Measurements from ENCODE around the gene SLA2. TPM values are rescaled to one million over a fixed set of nuclear protein-coding genes. Genes with fewer than 3 reads are reported as not detected.
"Not testable (repeated sequence)": the region's sequence is repeated elsewhere in the genome, so short reads cannot be mapped to it uniquely, and the experiment has no call there.

SLA2 gene
- total RNA-seq, 3 donors from 2014 or later, result 1.5 to 1.6 (median 1.6) TPM

DNA sequence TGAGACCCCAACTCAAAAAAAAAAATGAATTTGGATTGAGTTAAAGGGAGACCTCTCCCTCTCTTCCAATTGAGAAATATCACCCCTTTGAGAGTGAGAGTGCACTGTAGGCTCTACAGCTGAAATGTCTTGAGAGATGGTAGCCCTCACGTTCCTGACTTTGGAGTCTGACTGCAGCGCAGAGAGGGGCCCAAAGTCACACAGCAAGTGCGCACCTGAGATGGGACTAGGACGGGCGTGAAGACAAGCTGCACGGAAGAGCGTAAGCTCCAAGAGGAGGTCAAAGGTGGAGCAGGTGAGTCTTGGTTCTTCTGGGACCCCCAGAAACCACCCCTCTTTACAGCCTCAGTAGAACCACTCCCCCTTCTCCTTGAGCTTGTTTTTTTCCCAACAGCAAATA, 643 bp downstream of the SLA2 start:
- no peaks in the 10 kb centered on the region for H3K4me1 ChIP-seq (ENCODE audit: low read depth)
- H3K4me3 ChIP-seq, result no peak overlapping the region
- ATAC-seq, result no peak
- no peaks in the 10 kb centered on the region for H3K36me3 ChIP-seq (ENCODE audit: low read depth)
- intact Hi-C loops (cut with DNase I, micrococcal nuclease), result no loop called here
- no peaks in the 10 kb centered on the region for H3K9me3 ChIP-seq
- DNase-seq, result no peak
- TF ChIP-seq, protein P1, sequence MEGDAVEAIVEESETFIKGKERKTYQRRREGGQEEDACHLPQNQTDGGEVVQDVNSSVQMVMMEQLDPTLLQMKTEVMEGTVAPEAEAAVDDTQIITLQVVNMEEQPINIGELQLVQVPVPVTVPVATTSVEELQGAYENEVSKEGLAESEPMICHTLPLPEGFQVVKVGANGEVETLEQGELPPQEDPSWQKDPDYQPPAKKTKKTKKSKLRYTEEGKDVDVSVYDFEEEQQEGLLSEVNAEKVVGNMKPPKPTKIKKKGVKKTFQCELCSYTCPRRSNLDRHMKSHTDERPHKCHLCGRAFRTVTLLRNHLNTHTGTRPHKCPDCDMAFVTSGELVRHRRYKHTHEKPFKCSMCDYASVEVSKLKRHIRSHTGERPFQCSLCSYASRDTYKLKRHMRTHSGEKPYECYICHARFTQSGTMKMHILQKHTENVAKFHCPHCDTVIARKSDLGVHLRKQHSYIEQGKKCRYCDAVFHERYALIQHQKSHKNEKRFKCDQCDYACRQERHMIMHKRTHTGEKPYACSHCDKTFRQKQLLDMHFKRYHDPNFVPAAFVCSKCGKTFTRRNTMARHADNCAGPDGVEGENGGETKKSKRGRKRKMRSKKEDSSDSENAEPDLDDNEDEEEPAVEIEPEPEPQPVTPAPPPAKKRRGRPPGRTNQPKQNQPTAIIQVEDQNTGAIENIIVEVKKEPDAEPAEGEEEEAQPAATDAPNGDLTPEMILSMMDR (IDR thresholded peaks at IDR 0.05), result no peak

DNA sequence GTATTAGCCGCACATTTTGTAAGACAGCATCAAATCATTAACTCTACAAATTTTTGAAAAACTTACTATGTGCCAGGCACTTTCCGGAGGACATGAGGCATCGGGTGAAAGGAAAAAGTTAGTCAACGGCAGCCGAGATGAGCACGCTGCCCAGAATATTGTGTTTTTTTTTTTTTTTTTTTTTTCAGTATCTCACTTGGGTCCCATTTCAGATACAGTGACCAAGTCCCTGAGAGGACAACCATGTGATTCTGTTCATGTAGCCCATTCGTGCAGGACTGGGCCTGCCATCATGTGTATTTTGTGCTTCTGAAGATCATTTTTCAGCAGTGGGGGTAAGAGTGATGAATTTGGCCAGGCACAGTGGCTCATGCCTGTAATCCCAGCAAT, 1.3 kb downstream of the SLA2 start:
- DNase-seq (no peak), ATAC-seq (no peak)
- Histone ChIP-seq H3K4me3 (no peak overlapping the region), H3K9me3 (no peaks in the 10 kb centered on the region), H3K36me3 (ENCODE audit: low read depth) (no peaks in the 10 kb centered on the region), H3K4me1 (ENCODE audit: low read depth) (no peaks in the 10 kb centered on the region)
- TF ChIP-seq, protein P1 (IDR thresholded peaks at IDR 0.05), result no peak
- intact Hi-C loops (cut with DNase I, micrococcal nuclease), result no loop called here

DNA sequence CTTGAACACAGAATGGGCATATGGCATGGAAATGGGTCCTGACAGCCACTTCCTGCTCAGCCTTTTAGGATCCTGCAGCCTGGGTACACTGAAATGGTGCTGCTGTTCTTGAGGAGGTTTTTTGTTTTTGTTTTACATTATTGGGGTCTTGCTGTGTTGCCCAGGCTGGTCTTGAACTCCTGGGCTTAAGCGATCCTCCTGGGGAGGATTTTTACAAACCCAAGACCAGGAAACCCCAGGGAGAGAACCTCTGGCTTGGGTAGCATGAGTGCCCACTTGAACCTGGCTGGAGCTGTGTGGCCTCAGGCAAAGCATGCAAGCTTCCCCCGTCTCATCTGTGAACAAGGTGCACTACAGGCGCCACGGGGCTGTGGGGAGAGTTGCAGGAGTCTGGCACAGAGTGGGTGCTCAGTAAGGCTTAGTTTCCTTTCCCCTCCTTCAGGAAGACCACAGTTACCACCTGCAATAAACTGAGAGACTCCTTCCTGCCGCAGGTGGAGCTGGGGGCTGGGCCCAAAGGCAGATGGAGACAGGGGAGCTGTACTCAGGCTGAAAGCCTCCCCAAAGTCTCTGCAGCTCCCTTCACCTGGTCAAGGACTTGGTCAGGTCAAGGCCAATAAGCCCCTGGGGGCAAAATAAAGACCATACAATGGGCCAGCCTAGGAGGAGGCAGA, 1.8 kb downstream of the SLA2 start:
- DNase-seq, result peak; percentile 26 to 65 (median 43)
- H3K4me3 ChIP-seq, result no peak overlapping the region
- no peaks in the 10 kb centered on the region for H3K4me1 ChIP-seq (ENCODE audit: low read depth)
- intact Hi-C loops (cut with DNase I, micrococcal nuclease), result no loop called here
- no peaks in the 10 kb centered on the region for H3K36me3 ChIP-seq (ENCODE audit: low read depth)
- H3K9me3 ChIP-seq, result no peaks in the 10 kb centered on the region
- TF ChIP-seq, protein P1 (IDR thresholded peaks at IDR 0.05), result no peak
- peak; percentile 69 for ATAC-seq

DNA sequence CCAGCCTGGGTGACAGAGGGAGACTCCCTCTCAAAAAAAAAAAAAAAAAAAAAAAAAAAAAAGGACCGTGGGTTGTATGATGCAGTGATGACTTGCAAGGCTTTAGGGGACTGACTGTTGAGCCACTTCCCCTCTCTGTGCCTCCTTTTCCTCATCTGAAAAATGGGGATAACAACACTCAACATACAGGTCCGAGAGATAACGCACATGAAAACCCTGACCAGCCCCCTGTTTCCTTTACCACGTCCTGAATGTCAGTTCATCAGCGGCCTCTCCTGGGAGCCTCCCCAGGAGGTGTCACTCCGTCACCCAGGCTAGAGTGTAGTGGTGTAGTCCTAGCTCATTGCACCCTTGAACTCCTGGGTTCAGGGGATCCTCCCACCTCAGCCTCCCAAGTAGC, 3.9 kb downstream of the SLA2 start:
- DNase-seq, result no peak
- Histone ChIP-seq H3K4me1 (ENCODE audit: low read depth) (no peaks in the 10 kb centered on the region), H3K36me3 (ENCODE audit: low read depth) (no peaks in the 10 kb centered on the region), H3K4me3 (no peak overlapping the region), H3K9me3 (no peaks in the 10 kb centered on the region)
- intact Hi-C loops (cut with DNase I, micrococcal nuclease), result no loop called here
- no peak for ATAC-seq
- TF ChIP-seq, protein P1 (IDR thresholded peaks at IDR 0.05), result no peak

DNA sequence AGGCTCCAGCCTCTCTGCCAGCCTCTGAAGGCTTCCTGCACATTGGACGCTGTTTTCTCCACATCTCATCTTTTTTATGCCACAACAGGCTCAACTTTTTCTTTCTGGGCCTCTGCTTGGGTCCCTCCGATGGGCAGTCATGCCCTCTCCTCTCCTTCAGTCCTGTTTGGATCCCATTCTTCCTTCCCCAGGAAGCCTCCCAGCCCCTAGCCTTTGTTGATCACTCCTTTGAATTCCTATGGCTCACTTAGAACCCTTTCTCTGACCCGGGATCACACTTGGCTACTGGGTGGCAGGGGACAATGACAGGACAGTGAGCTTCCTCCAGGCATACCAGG, 4.5 kb downstream of the SLA2 start:
- no peak overlapping the region for H3K4me3 ChIP-seq
- intact Hi-C loops (cut with DNase I, micrococcal nuclease), result no loop called here
- no peaks in the 10 kb centered on the region for H3K4me1 ChIP-seq (ENCODE audit: low read depth)
- TF ChIP-seq, protein P1 (IDR thresholded peaks at IDR 0.05), result no peak
- H3K36me3 ChIP-seq (ENCODE audit: low read depth), result no peaks in the 10 kb centered on the region
- no peak for DNase-seq
- H3K9me3 ChIP-seq, result no peaks in the 10 kb centered on the region
- no peak for ATAC-seq

DNA sequence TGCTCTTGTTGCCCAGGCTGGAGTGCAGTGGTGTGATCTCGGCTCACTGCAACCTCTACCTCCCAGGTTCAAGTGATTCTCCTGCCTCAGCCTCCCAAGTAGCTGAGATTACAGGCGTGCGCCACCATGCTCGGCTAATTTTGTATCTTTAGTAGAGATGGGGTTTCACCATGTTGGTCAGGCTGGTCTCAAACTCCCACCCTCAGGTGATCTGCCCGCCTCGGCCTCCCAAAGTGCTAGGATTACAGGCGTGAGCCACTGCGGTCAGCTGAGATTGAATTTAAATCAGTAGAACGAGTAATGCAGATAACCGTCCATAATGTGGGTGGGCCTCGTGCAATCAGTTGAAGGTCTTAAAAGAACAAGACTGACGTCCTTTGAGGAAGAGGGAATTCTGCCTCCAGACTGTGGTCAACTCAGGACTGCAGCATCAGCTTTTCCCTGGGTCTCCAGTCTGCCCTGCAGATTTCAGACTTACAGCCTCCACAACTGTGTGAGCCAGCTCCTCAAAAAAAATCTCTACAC, 7.1 kb downstream of the SLA2 start:
- H3K9me3 ChIP-seq; ATAC-seq; intact Hi-C loops (cut with DNase I, micrococcal nuclease); DNase-seq; H3K36me3 ChIP-seq (ENCODE audit: low read depth); H3K4me1 ChIP-seq (ENCODE audit: low read depth); H3K4me3 ChIP-seq: not testable (repeated sequence)

Measured in mucosa of descending colon (tissue), 3 donors.